GM19397 (cell line): ENCODE data around the gene ADARB2.

Experiments
- ATAC-seq: cut with Tn5 transposase; IDR thresholded peaks from one replicate; pipeline ENCODE4 v1.9.1; 2021; ENCODE audit warnings: mild to moderate bottlenecking, moderate library complexity; ENCODE audit not compliant: unreplicated experiment

Gene ADARB2

DNA sequence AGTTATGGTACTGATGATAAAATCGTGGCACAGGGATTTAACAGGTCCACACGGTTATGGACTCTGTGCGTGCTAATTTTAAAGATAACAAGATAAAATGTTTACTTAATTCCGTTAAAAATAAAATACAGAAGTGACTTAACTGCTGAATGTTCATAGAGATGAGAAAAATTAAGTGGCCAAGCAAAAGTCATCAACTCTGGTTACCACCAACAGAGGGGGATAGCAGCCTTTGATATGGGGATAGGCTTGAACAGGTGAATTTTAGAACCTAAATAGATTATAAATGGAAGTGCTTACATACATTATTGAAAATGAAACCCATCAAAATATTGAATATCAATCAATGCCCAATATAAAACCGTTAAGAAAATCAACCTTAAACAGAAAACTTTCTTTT is 436.2 kb downstream of the ADARB2 start:
- ATAC-seq = no peak

GRCh38 chr10:1300218-1300617 is 437.1 kb downstream of the ADARB2 start:
- no peak for ATAC-seq

DNA sequence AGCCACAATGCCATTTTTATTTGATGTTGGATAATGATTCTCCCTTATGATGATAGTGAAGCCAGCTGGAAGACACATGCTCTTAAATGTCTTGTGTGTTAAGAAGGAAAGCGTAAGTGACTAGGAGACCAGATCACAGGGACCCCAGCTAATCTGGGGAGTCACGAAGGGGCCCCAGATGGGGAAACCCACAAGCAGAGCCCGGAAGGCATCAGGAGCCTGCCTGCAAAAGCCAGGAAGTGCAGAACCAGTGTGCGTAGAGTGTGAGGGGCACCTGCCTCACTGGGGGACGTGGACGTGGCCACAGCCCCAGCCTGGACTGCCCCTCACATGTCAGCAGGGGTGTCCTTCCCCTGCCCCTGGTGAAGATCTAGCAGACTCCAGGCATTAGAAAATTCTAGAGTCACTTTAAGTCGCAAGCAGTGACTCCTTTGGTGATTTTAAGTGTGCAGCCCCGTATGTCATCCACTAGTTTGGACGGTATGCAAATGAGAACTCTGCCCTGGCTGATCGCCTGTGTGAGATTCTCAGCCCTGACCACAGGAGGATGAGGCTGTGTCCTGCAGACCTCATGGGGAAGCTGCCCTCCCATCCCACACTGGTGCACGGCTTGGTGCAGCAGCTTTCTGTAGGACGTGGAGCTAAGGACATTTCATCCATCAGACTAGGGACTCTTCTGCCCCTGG is 438.1 kb downstream of the ADARB2 start:
- ATAC-seq = no peak

- ATAC-seq = no peak
Observed at GRCh38 chr10:1297566-1298301, 439.6 kb downstream of the ADARB2 start.

GRCh38 chr10:1295756-1296480 is 441.4 kb downstream of the ADARB2 start:
- ATAC-seq = no peak

- ATAC-seq = no peak
Observed at GRCh38 chr10:1294748-1295147, 442.6 kb downstream of the ADARB2 start.

DNA sequence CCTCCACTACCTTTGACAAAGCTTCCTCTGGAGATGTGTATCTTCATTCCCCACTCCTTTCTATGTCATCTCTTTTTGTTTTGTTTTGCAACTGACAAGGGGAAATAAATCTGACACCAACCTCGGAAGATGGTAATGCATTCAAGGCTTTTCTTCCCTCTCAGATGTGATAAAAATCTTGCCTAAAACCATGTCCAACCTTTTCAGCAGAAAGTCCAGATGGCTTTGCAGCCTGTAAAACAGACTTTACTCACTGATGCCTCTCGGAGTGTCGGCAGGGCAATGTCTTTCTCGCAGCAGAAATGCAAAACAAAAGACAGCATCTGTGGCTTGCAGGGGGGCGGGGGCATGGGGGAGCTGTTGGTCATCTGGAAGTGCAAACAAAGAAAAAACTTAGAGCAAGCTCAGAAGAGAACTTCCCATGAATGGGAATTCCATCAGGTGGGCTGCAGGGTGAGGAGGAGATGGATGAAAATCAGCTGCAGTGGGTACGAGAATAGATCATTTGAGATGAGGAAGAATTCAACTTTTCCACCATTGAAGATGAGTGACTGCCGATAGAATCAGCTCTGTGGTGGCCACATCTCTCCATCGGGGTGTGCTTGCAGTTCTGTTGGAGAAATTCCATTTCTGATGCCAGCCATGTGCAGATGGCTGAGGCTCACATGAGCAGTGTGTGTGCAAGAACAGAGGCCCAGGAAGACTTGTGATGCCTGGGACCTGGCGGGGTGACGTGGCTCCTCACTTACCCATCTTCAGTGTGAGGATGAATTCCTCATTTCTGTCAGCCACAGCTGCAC is 443.5 kb downstream of the ADARB2 start:
- ATAC-seq = no peak

DNA sequence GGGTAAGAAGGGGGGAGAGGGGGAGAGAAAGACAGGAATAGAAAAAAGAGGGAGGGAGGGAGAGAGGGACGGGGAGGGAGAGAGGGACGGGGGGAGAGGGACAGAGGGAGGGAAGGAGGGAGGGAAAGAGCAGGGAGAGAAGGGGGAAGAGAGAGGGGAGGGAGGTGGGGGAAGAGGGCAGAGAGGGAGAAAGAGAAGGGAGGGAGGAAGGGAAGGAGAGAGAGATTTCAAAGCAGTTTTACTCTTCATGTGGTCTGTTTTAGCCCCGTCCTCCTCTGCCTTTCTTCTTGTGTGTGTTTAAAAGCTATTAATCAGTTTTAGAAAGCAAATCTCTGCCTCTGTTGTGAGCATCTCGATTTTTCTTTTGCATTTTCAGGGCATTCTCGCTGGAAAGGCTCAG is 444.2 kb downstream of the ADARB2 start:
- no peak for ATAC-seq

GRCh38 chr10:1292611-1293031 is 444.7 kb downstream of the ADARB2 start:
- no peak for ATAC-seq

DNA sequence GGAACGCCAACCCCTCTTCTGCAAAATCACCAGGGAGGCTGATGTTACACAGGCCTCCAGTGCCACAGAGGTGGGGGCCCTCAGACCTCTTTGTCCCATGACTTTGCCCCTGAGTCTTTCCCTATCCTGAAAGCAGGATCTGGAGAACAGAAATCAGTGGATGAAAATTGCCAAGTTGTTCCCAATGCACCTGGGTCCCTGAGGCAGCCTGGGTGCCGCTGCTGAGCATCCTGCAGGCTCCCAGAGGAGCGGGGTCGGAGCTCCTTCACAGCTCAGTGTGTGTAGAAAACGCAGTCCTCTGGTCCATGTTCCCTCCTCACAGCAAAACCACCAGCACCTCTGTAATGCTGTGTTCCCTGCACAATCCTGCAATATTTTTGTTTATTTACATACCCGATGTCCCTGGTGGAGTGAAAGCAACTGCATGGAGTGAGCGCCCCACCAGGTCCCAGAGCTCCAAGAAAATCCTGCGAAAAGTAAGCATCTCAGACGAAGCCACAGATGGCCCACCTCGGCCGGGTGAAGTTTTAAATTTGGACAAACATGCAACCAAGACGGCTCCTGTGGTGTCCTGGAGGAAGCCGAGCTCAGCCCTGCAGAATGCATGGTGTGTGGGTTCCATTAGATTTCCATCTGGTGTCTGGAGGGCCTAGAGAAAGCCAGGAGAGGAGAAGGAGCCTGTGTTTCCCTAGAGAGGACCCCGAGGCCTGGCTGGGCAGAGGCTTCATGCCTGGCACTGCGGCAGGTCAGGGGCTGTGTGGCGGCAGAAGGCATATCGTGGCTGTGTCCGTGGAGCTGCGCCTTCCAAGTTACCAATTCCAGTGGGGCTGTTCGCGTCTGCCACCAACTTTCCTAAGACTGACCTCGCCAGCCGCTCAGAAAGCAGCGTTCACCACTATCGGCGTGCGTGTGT is 445.9 kb downstream of the ADARB2 start:
- ATAC-seq = no peak

DNA sequence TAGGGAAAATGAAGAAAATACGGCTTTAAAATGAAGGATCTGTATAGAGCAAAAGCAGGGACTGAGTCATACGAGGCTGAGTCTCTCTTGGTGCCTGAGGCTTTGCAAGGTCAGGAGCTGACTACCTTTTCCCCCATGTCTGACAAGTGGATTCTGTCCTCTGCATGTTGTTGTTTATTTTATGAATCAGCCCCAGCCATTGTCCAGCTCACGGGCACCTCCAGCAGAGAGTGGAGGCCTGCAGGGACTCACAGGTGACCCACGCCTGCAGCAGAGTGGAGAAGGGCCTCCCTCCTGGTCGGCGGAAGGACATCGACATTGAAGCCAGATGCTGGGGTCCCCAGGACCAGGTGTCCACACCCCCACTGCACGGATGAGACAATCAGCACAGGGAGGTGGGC is 447.3 kb downstream of the ADARB2 start:
- no peak for ATAC-seq

DNA sequence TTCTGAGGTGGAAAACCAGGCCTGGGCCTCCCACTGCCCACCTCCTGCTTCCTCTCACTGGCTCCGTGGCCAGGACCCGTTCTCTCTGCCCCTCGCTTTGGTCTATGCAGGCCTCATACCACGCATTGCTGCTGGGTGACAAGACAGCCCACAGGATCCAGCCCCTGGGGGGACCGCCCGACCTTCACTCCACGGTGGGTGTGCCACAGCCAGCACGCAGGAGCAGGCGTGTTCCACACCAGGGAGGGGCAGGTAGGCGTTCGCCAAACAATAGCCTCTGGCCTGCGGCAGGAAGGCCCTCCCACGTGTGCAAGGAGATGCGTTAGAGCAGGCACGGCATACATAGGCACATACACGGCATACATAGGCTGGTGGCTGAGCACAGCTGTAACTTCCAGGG is 447.7 kb downstream of the ADARB2 start:
- no peak for ATAC-seq

- ATAC-seq = no peak
Observed at GRCh38 chr10:1287971-1288401, 449.3 kb downstream of the ADARB2 start.

GRCh38 chr10:1287487-1287886 is 449.8 kb downstream of the ADARB2 start:
- ATAC-seq = no peak

- no peak for ATAC-seq
Observed at GRCh38 chr10:1284076-1284475, 453.2 kb downstream of the ADARB2 start.

DNA sequence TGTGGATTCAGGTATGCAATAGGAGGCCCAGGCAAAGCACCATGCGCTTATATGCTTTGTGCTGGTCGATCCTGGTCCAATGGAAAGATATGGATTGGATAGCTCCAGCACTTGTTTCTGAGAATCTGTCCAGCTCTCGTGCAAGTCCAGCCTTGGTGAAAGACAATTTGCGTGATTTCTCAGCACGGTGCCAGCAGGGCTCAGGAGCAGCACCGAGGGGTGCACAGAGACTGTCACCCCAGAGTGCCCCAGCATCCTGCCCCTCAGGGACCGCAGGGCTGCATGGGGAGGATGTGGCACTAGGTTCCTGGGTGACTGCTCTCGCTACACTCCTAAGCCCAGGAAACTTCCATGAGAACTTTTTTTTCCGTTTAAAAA is 455.9 kb downstream of the ADARB2 start:
- no peak for ATAC-seq

GRCh38 chr10:1280466-1281404 is 456.6 kb downstream of the ADARB2 start:
- ATAC-seq = no peak

GRCh38 chr10:1278306-1278705 is 459.0 kb downstream of the ADARB2 start:
- no peak for ATAC-seq
